ENCODE measurements around the gene SUFU. TPM values are rescaled to one million over a fixed set of nuclear protein-coding genes. Genes with fewer than 3 reads are reported as not detected.

SUFU gene
- total and polyA plus RNA-seq, 2 of the 13 experiments (the other 11 are each of a cell fraction or from before 2014, with no cell fraction given) = 2.9 to 5.5 TPM

- TF ChIP-seq, protein P1, sequence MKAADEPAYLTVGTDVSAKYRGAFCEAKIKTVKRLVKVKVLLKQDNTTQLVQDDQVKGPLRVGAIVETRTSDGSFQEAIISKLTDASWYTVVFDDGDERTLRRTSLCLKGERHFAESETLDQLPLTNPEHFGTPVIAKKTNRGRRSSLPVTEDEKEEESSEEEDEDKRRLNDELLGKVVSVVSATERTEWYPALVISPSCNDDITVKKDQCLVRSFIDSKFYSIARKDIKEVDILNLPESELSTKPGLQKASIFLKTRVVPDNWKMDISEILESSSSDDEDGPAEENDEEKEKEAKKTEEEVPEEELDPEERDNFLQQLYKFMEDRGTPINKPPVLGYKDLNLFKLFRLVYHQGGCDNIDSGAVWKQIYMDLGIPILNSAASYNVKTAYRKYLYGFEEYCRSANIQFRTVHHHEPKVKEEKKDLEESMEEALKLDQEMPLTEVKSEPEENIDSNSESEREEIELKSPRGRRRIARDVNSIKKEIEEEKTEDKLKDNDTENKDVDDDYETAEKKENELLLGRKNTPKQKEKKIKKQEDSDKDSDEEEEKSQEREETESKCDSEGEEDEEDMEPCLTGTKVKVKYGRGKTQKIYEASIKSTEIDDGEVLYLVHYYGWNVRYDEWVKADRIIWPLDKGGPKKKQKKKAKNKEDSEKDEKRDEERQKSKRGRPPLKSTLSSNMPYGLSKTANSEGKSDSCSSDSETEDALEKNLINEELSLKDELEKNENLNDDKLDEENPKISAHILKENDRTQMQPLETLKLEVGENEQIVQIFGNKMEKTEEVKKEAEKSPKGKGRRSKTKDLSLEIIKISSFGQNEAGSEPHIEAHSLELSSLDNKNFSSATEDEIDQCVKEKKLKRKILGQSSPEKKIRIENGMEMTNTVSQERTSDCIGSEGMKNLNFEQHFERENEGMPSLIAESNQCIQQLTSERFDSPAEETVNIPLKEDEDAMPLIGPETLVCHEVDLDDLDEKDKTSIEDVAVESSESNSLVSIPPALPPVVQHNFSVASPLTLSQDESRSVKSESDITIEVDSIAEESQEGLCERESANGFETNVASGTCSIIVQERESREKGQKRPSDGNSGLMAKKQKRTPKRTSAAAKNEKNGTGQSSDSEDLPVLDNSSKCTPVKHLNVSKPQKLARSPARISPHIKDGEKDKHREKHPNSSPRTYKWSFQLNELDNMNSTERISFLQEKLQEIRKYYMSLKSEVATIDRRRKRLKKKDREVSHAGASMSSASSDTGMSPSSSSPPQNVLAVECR (CRISPR knock-in tag; IDR thresholded peaks at IDR 0.05; ENCODE audit: borderline replicate concordance) = peak; percentile 67; the same call in 1 of the 2 replicates
- peak; percentile 81; the same call in 1 of the 2 replicates for TF ChIP-seq KLF11 (CRISPR knock-in tag; IDR thresholded peaks at IDR 0.05)
- no peak for TF ChIP-seq GTF2F1 (IDR thresholded peaks at IDR 0.05; ENCODE audit: low read length)
- TF ChIP-seq SP4 (CRISPR knock-in tag; IDR thresholded peaks at IDR 0.05) = peak; percentile 70; the same call in 1 of the 2 replicates
- no peak for TF ChIP-seq CC2D1A (CRISPR knock-in tag; IDR thresholded peaks at IDR 0.05)
- no peak for TF ChIP-seq ATAD3A (CRISPR knock-in tag; IDR thresholded peaks at IDR 0.05)
- 0 out of 2 replicates have a peak, but pooled peaks have one; percentile 50 for TF ChIP-seq SIN3A (IDR thresholded peaks at IDR 0.05; ENCODE audit: borderline replicate concordance, low read depth, low read length)
- TF ChIP-seq ZNF563 (CRISPR knock-in tag; IDR thresholded peaks at IDR 0.05) = 0 out of 2 replicates have a peak, but pooled peaks have one; percentile 37
- TF ChIP-seq PPARG (CRISPR knock-in tag; conservative IDR thresholded peaks at IDR 0.05) = peak; percentile 84
- TF ChIP-seq, protein P2, sequence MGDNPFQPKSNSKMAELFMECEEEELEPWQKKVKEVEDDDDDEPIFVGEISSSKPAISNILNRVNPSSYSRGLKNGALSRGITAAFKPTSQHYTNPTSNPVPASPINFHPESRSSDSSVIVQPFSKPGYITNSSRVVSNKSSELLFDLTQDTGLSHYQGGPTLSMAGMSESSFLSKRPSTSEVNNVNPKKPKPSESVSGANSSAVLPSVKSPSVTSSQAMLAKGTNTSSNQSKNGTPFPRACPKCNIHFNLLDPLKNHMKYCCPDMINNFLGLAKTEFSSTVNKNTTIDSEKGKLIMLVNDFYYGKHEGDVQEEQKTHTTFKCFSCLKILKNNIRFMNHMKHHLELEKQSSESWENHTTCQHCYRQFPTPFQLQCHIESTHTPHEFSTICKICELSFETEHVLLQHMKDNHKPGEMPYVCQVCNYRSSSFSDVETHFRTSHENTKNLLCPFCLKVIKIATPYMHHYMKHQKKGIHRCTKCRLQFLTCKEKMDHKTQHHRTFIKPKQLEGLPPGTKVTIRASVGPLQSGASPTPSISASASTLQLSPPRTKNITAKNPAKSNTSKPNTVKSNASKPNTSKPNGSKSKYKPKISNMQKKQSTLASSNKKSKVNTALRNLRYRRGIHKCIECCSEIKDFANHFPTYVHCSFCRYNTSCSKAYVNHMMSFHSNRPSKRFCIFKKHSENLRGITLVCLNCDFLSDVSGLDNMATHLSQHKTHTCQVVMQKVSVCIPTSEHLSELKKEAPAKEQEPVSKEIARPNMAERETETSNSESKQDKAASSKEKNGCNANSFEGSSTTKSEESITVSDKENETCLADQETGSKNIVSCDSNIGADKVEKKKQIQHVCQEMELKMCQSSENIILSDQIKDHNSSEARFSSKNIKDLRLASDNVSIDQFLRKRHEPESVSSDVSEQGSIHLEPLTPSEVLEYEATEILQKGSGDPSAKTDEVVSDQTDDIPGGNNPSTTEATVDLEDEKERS (CRISPR knock-in tag; IDR thresholded peaks at IDR 0.05) = no peak
- TF ChIP-seq ETV5 (CRISPR knock-in tag; IDR thresholded peaks at IDR 0.05; ENCODE audit: borderline replicate concordance) = peak; percentile 83
- TF ChIP-seq JUN (CRISPR knock-in tag; IDR thresholded peaks at IDR 0.05) = peak; percentile 51; the same call in 1 of the 2 replicates
- no peak for TF ChIP-seq GZF1 (CRISPR knock-in tag; IDR thresholded peaks at IDR 0.05)
- 0 out of 2 replicates have a peak, but pooled peaks have one; percentile 25 for TF ChIP-seq MXD4 (CRISPR knock-in tag; IDR thresholded peaks at IDR 0.05)
- no peak for TF ChIP-seq ZNF354B (CRISPR knock-in tag; IDR thresholded peaks at IDR 0.05)
- no peak for TF ChIP-seq ZNF782 (CRISPR knock-in tag; IDR thresholded peaks at IDR 0.05; ENCODE audit: borderline replicate concordance)
- no peak for TF ChIP-seq ZNF136 (CRISPR knock-in tag; IDR thresholded peaks at IDR 0.05; ENCODE audit: low read depth)
- TF ChIP-seq MED8 (CRISPR knock-in tag; IDR thresholded peaks at IDR 0.05; ENCODE audit: insufficient replicate concordance) = peak; percentile 77
- no peak for TF ChIP-seq CENPX (CRISPR knock-in tag; IDR thresholded peaks at IDR 0.05)
- no peak for TF ChIP-seq SYNCRIP (IDR thresholded peaks at IDR 0.05; ENCODE audit: insufficient read depth, low read depth, low read length)
- TF ChIP-seq ZNF343 (CRISPR knock-in tag; IDR thresholded peaks at IDR 0.05) = peak; percentile 62; the same call in 1 of the 2 replicates
- TF ChIP-seq GPN1 (CRISPR knock-in tag; IDR thresholded peaks at IDR 0.05; ENCODE audit: borderline replicate concordance) = no peak
- TF ChIP-seq XBP1 (CRISPR knock-in tag; IDR thresholded peaks at IDR 0.05) = no peak
Observed at GRCh38 chr10:102597131-102597991, 93.6 kb downstream of the SUFU start (continued).

Data from HepG2 (cell line).